Activated naive CD4-positive, alpha-beta T cell treated with anti-CD3 and anti-CD28 coated beads, Interleukin-2, amount 50 U/mL, for 72 hours (primary cell): ENCODE measurements around the gene SLX1B. TPM values are rescaled to one million over a fixed set of nuclear protein-coding genes. Genes with fewer than 3 reads are reported as not detected.

Experiments
- total RNA-seq, 2 donors: library from RNA; stranded (reverse); gene quantifications; one replicate each; pipeline ENCODE4 v1.2.3, GENCODE V29; 2022

SLX1B gene
- total RNA-seq, 2 donors from 2014 or later, result 73.8 to 96.1 TPM

Other genes starting within 250 kb of the SLX1B start
- gene NPIPB11, start 47.8 kb upstream of the SLX1B start, total RNA-seq, result 1 to 10 TPM; 2.3 to 4.7 TPM
- 10 to 100 TPM; 14.3 to 25.5 TPM for gene BOLA2, start 182 bp upstream of the SLX1B start, total RNA-seq
- gene SULT1A4, start 5.4 kb downstream of the SLX1B start, total RNA-seq, result 1 to 10 TPM; 2.6 to 5.2 TPM
- gene NPIPB12, start 51.9 kb downstream of the SLX1B start, total RNA-seq, result 10 to 100 TPM; 80.4 to 93.3 TPM
- 100 to 1,000 TPM in 1 of 2 donors, 10 to 100 TPM in 1; 83.4 to 145 TPM for gene SPN, start 208.7 kb downstream of the SLX1B start, total RNA-seq
- gene QPRT, start 224.6 kb downstream of the SLX1B start, total RNA-seq, result 10 to 100 TPM; 10.1 to 14.5 TPM